ENCODE measurements around the gene PGM2.

The PGM2 gene

GRCh38 chr4:37864786-37865185 is 38.3 kb downstream of the PGM2 start:
- DNase-seq (ENCODE audit: low read depth in 3 of 3): no peak

GRCh38 chr4:37865450-37865849 is 39.0 kb downstream of the PGM2 start:
- DNase-seq (ENCODE audit: low read depth in 3 of 3): no peak

GRCh38 chr4:37867102-37867501 is 40.6 kb downstream of the PGM2 start:
- DNase-seq (ENCODE audit: low read depth in 3 of 3): no peak

GRCh38 chr4:37868238-37868637 is 41.8 kb downstream of the PGM2 start:
- DNase-seq (ENCODE audit: low read depth in 3 of 3): no peak

GRCh38 chr4:37872310-37872988 is 46.0 kb downstream of the PGM2 start:
- no peak for DNase-seq (ENCODE audit: low read depth in 3 of 3)

- no peak for DNase-seq (ENCODE audit: low read depth in 3 of 3)
Observed at GRCh38 chr4:37873386-37873785, 46.9 kb downstream of the PGM2 start.

GRCh38 chr4:37876156-37876555 is 49.7 kb downstream of the PGM2 start:
- DNase-seq (ENCODE audit: low read depth in 3 of 3): no peak

- DNase-seq (ENCODE audit: low read depth in 3 of 3): no peak
Observed at GRCh38 chr4:37879365-37879764, 52.9 kb downstream of the PGM2 start.

GRCh38 chr4:37881811-37882210 is 55.3 kb downstream of the PGM2 start:
- DNase-seq (ENCODE audit: low read depth in 3 of 3): no peak

GRCh38 chr4:37882665-37883296 is 56.3 kb downstream of the PGM2 start:
- no peak for DNase-seq (ENCODE audit: low read depth in 3 of 3)

GRCh38 chr4:37884855-37885487 is 58.5 kb downstream of the PGM2 start:
- DNase-seq (ENCODE audit: low read depth in 3 of 3): no peak

- no peak for DNase-seq (ENCODE audit: low read depth in 3 of 3)
Observed at GRCh38 chr4:37885496-37885895, 59.0 kb downstream of the PGM2 start.

GRCh38 chr4:37889849-37890800 is 63.6 kb downstream of the PGM2 start:
- peak in 2 of 3 experiments; percentile 3 to 22 for DNase-seq (ENCODE audit: low read depth in 3 of 3)

- peak in 2 of 3 experiments; percentile 16 to 42 for DNase-seq (ENCODE audit: low read depth in 3 of 3)
Observed at GRCh38 chr4:37890801-37891259, 64.3 kb downstream of the PGM2 start, which contains the start of gene TBC1D1. TBC1D1 (plus strand) TSS chr4:37891084; CDS start chr4:37902096, 11,012 bp downstream.

GRCh38 chr4:37891260-37892159 is 65.0 kb downstream of the PGM2 start:
- DNase-seq (ENCODE audit: low read depth in 3 of 3): peak; percentile 22 to 48 (median 34)

GRCh38 chr4:37892641-37893040 is 66.2 kb downstream of the PGM2 start:
- peak in 2 of 3 experiments; percentile 27 to 62 for DNase-seq (ENCODE audit: low read depth in 3 of 3)

- no peak for DNase-seq (ENCODE audit: low read depth in 3 of 3)
Observed at GRCh38 chr4:37893164-37893563, 66.7 kb downstream of the PGM2 start.

- no peak for DNase-seq (ENCODE audit: low read depth in 3 of 3)
Observed at GRCh38 chr4:37895271-37895670, 68.8 kb downstream of the PGM2 start.

GRCh38 chr4:37896206-37896860 is 69.8 kb downstream of the PGM2 start:
- DNase-seq (ENCODE audit: low read depth in 3 of 3): no peak

- no peak for DNase-seq (ENCODE audit: low read depth in 3 of 3)
Observed at GRCh38 chr4:37902212-37902611, 75.7 kb downstream of the PGM2 start.
